Fibroblast of peridontal ligament (primary cell): Measurements from ENCODE around the gene SLC36A2.

Source experiments
- DNase-seq: peaks from one replicate; pipeline ENCODE4 v3.0.0-alpha.2; 2010; ENCODE audit errors: extremely low read depth

The SLC36A2 gene

GRCh38 chr5:151283120-151283825 lies 64.1 kb downstream of the SLC36A2 start:
- no peak for DNase-seq

GRCh38 chr5:151281001-151281639 lies 66.2 kb downstream of the SLC36A2 start:
- DNase-seq = no peak

GRCh38 chr5:151280443-151280842 lies 66.9 kb downstream of the SLC36A2 start:
- no peak for DNase-seq

- no peak for DNase-seq
Measured at GRCh38 chr5:151278845-151279244, 68.5 kb downstream of the SLC36A2 start.

- DNase-seq = no peak
Measured at GRCh38 chr5:151275803-151276202, 71.6 kb downstream of the SLC36A2 start.

- no peak for DNase-seq
Measured at GRCh38 chr5:151274666-151275065, 72.7 kb downstream of the SLC36A2 start.

GRCh38 chr5:151271336-151271735 lies 76.0 kb downstream of the SLC36A2 start:
- DNase-seq = no peak

- no peak for DNase-seq
Measured at GRCh38 chr5:151270599-151270998, 76.8 kb downstream of the SLC36A2 start.

- no peak for DNase-seq
Measured at GRCh38 chr5:151267491-151268260, 79.7 kb downstream of the SLC36A2 start.
